Lower leg skin (tissue), 4 donors: ENCODE measurements around the gene UQCRHL. TPM values are rescaled to one million over a fixed set of nuclear protein-coding genes. Genes with fewer than 3 reads are reported as not detected.
"Not testable (repeated sequence)": the region's sequence is repeated elsewhere in the genome, so short reads cannot be mapped to it uniquely, and the experiment has no call there.

ENCODE experiments used
- DNase-seq, 2 donors: peaks; one replicate each; pipeline ENCODE4 v3.0.0-alpha.2; 2019; ENCODE audit warnings: low spot score in 2 of 2
- H3K4me3 ChIP-seq: fragments of 200-600 bp; sonication (generic); 2 replicates; pipeline ENCODE4 v1.5.1; 2017; ENCODE audit warnings: mild to moderate bottlenecking, low read depth; ENCODE audit not compliant: poor library complexity, severe bottlenecking
- CTCF ChIP-seq, 3 donors: fragments of 450-650 bp; IDR thresholded peaks; one replicate each; pipeline ENCODE4 v1.5.1; 2016; ENCODE audit warnings: antibody characterized with exemption in 3 of 3, mild to moderate bottlenecking in 3 of 3, moderate library complexity in 2 of 3
- POLR2A ChIP-seq, 2 donors: fragments of 450-650 bp; IDR thresholded peaks; one replicate each; pipeline ENCODE4 v1.6.1; 2016 to 2017; ENCODE audit warnings: antibody characterized with exemption in 2 of 2, mild to moderate bottlenecking in 1 of 2, moderate library complexity in 1 of 2
- whole genome bisulfite sequencing, 2 donors: methylation state at CpG; one replicate each; pipeline ENCODE4 v1.1.5; 2018; 5-methylcytosine and 5-hydroxymethylcytosine counted together
- intact Hi-C: fragments of 100-400 bp; cut with DNase I; formaldehyde crosslinking; loops from one replicate; pipeline ENCODE4 v1.15.0; 2023; ENCODE audit warnings: low total_unique reads
- total RNA-seq, 4 donors: library from RNA; depleted of rRNA; stranded (reverse); fragments of >200 nt; gene quantifications; one replicate each; pipeline ENCODE4 v1.1.0, GENCODE V29; 2016

The UQCRHL gene
- total RNA-seq, 4 donors from 2014 or later = 0.62 to 1.4 (median 0.94) TPM

GRCh38 chr1:15835205-15835740 lies 27.8 kb upstream of the UQCRHL start:
- no peak for DNase-seq
- H3K4me3 ChIP-seq = peak overlapping the region; percentile 93
- TF ChIP-seq CTCF (IDR thresholded peaks at IDR 0.05) = no peak
- TF ChIP-seq POLR2A (IDR thresholded peaks at IDR 0.05) = no peak
- 0 to 1% methylated on average over 36 to 37 of the region's 37 CpGs for WGBS, 2 donors
- intact Hi-C loops = no loop called here

DNA sequence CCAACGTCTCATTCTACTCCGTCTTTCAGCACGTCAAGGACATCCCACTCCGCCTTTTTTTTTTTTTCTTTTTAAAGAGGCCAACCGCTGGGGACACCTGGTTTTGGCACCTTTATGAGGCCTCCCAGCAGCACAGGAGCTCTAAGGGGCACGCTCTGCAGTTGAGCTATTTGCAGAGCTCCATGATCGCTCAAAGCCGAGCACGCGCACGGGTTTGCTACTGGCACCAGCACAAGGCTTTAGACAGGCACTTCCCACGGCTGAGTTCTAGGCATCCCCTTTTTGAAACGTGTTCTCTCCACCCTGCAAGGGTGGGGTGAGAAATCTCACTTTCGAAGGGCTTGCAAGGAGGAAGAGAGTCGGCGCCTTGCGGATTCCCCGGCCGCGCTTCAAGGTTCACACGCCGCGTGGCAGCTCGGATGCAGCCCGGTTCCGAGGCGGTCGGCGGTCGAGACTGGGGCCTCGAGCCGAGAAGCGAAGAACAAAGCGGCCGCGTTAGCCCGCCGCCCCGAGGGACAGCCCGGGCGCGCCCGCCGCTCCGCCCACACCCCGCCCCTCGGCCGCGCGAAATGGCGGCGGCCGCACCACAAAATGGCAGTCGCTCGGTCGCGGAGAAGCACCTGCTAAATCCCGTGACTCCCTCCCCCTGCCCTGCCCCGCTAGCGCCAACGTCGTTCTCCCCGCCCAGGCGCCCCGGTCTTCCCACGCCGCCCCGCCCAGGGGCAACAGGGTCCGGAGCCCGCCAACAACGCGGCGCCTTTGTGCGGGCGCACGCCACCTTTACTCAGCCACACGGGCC lies 27.2 kb upstream of the UQCRHL start:
- WGBS, 2 donors = 0 to 1% methylated on average over 21 to 53 of the region's 77 CpGs
- intact Hi-C loops = no loop called here
- peak; percentile 81 to 97 for DNase-seq
- H3K4me3 ChIP-seq = peak overlapping the region; percentile 93
- TF ChIP-seq POLR2A (IDR thresholded peaks at IDR 0.05) (peak in 1 of 2 donors; percentile 49), CTCF (IDR thresholded peaks at IDR 0.05) (no peak)

DNA sequence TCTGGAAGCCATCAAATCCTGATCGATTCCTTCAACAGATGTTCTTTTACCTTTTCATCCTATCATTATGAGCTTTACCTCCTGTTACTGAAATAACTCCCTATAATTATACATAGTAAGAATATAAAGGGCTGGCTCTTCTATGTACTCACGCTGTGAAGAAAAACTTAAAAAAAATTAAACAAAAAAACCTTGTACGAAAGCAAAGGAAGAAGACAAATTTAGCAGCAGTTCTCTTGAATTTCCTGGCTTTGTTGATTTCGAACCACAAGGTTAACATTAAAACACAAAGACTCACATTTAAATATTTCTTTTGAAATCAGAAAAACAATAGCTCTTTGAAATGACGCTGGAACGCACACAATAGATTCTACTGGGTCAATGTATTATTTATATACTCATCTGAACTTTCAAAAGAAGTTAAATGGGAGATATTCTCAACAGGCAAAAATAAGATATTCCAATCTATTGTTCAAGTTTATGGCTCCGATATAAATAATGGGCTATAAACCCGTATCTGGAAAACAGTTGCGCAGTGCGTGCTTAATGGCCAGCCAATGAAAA lies 26.5 kb upstream of the UQCRHL start:
- TF ChIP-seq CTCF (IDR thresholded peaks at IDR 0.05) = no peak
- TF ChIP-seq POLR2A (IDR thresholded peaks at IDR 0.05) = no peak
- H3K4me3 ChIP-seq = peak overlapping the region; percentile 93
- intact Hi-C loops = no loop called here
- no peak for DNase-seq
- WGBS, 2 donors = 0 to 1% methylated on average over 10 of the region's 10 CpGs

- H3K4me3 ChIP-seq = no peak overlapping the region
- TF ChIP-seq CTCF (IDR thresholded peaks at IDR 0.05) = no peak
- TF ChIP-seq POLR2A (IDR thresholded peaks at IDR 0.05) = no peak
- WGBS, 2 donors = 24 to 29% methylated on average over 24 of the region's 24 CpGs
- DNase-seq = peak; percentile 76 to 95
- intact Hi-C loops = no loop called here
These were observed 25.7 kb upstream of the UQCRHL start for GRCh38 chr1:15833069-15833679.

- intact Hi-C loops = no loop called here
- DNase-seq = no peak
- no peak overlapping the region for H3K4me3 ChIP-seq
- 69 to 73% methylated on average over 1 of the region's 1 CpG for WGBS, 2 donors
- no peak for TF ChIP-seq POLR2A (IDR thresholded peaks at IDR 0.05)
- TF ChIP-seq CTCF (IDR thresholded peaks at IDR 0.05) = no peak
These were observed 22.8 kb upstream of the UQCRHL start for GRCh38 chr1:15830258-15830657.

DNA sequence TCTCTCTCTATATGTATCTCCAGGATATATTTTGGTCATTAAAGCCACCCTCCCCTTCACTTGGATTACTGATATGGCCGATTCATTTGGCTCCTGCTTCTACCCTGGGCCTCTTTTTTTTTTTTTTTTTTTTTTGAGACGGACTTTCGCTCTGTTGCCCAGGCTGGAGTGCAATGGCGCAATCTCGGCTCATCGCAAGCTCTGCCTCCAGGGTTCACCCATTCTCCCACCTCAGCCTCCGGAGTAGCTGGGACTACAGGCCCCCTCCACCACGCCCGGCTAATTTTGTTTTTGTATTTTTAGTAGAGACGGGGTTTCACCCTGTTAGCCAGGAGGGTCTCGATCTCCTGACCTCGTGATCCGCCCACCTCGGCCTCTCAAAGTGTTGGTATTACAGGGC lies 21.5 kb upstream of the UQCRHL start:
- WGBS, 2 donors = 87 to 92% methylated on average over 14 of the region's 14 CpGs

DNA sequence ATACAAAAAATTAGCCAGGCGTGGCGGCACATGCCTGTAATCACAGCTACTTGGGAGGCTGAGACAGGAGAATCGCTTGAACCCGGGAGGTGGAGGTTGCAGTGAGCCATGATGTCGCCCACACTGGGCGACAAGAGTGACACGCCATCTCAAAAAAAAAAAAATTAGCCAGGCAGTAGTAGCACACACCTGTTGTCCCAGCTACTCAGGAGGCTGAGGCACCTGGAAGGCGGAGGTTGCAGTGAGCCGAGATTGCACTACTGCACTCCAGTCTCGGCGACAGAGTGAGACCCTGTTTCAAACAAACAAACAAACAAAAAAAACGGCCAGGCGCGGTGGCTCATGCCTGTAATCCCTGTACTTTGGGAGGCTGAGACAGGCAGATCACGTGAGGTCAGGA lies 20.1 kb upstream of the UQCRHL start:
- DNase-seq = not testable (repeated sequence)

More for the DNA sequence above, 21.5 kb upstream of the UQCRHL start:
- DNase-seq, intact Hi-C loops, H3K4me3 ChIP-seq: not testable (repeated sequence)

More for the DNA sequence above, 20.1 kb upstream of the UQCRHL start:
- H3K4me3 ChIP-seq, intact Hi-C loops: not testable (repeated sequence)
- 96 to 97% methylated on average over 12 to 15 of the region's 15 CpGs for WGBS, 2 donors
